GM12873 (cell line): ENCODE measurements around the gene KEL.

Source experiments
- TF ChIP-seq, protein P1 (sequence below): IDR thresholded peaks from 2 replicates; pipeline ENCODE4 v1.5.1; 2012; ENCODE audit warnings: low read depth, mild to moderate bottlenecking, moderate library complexity, low read length, control low read depth; ENCODE audit not compliant: insufficient read depth; ENCODE audit errors: missing control alignments

Gene KEL

DNA sequence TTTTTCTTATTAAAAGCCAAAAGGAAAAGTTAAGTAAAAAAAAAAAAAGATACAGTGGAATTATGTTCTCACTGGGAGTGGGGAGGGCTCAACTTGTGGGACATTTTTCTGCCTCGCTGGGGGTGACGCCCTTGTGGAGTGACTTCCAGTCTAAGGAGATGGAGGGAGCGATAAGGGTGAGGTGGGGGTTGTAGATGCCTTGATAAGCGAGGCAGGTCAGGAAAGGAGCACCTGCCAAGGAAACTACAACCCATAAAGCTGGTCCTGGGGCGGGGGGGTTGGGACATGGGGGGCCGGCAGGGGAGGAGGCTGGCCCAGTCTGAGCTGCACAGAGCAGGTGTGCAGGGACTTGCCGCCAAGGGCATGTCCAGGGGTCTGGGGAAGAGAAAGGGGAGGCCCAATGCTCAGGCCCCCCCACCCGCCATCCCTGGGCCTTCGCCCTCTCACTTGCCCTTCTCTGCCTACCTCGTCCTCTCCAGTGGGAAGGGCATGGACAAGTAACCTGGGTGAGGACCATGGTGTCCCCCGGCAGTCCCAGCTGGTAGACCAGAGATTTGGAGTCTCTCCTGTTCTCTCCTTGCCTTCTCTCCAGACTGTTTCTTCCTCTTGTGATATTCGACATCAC is 26.1 kb downstream of the KEL start:
- TF ChIP-seq, protein P1, sequence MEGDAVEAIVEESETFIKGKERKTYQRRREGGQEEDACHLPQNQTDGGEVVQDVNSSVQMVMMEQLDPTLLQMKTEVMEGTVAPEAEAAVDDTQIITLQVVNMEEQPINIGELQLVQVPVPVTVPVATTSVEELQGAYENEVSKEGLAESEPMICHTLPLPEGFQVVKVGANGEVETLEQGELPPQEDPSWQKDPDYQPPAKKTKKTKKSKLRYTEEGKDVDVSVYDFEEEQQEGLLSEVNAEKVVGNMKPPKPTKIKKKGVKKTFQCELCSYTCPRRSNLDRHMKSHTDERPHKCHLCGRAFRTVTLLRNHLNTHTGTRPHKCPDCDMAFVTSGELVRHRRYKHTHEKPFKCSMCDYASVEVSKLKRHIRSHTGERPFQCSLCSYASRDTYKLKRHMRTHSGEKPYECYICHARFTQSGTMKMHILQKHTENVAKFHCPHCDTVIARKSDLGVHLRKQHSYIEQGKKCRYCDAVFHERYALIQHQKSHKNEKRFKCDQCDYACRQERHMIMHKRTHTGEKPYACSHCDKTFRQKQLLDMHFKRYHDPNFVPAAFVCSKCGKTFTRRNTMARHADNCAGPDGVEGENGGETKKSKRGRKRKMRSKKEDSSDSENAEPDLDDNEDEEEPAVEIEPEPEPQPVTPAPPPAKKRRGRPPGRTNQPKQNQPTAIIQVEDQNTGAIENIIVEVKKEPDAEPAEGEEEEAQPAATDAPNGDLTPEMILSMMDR, result no peak

DNA sequence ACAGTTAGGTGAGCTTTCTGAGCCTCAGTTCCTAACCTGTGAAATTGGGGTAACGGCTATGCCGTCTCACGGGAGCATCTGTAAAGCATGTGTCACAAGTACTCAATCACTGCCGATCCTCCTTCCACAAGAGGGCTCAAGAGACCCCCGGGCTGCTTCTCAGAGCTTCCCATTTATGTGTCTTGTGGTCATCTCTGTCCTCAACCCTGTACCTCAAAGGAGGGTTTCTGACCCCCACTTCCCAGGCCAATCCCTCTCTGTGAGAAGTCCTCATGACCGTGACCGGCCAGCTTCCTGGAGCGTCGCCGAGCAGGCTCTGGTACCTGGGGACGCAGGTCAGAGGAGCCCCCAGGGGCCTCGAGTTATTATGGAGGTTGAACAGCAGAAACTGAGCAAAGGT is 28.1 kb downstream of the KEL start:
- TF ChIP-seq, protein P1, result no peak

DNA sequence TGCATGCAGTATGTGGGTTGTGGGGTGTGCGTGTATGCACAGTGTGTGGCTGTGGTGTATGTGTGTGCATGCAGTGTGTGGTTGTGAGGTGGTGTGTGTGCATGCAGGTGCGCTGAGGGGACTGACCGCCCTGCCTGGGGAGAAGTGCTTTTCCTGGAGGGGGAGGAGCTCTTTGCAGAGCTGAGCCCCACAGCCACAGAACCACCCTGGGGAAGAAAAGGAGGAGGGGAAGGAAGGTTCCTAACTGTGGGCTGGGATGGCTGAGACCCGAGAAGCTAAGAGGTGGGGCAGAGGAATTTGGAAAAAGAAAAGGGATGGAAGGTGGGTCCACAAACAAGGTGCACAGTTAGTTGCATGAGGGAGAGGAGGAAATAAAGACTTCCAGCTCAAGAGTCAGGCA is 28.5 kb downstream of the KEL start, which contains the start of gene TRPV5:
TRPV5 (minus strand) TSS at position 123 of the 400 bp plus-strand sequence. CDS start 287 bp downstream, outside the sequence.
- TF ChIP-seq, protein P1, result no peak

DNA sequence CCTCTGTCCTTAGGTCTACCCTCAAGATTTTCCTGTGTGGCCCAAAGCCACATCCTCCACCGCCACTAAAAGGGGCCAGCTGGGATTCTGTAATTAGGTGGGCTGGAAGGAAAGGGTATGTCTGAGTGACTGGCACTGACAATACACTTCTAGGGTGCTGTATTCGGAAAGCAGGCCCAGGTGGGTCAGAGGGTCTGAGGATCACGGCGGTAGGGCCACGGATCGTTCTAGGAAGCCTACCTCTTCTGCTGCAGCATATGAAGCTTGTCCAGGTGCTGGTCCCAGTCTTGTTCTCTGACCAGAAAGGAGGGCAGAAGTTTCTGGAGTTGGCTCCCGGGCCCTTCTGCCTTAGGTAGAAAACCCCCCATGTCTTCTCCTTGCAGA is 29.1 kb downstream of the KEL start:
- TF ChIP-seq, protein P1, result no peak

DNA sequence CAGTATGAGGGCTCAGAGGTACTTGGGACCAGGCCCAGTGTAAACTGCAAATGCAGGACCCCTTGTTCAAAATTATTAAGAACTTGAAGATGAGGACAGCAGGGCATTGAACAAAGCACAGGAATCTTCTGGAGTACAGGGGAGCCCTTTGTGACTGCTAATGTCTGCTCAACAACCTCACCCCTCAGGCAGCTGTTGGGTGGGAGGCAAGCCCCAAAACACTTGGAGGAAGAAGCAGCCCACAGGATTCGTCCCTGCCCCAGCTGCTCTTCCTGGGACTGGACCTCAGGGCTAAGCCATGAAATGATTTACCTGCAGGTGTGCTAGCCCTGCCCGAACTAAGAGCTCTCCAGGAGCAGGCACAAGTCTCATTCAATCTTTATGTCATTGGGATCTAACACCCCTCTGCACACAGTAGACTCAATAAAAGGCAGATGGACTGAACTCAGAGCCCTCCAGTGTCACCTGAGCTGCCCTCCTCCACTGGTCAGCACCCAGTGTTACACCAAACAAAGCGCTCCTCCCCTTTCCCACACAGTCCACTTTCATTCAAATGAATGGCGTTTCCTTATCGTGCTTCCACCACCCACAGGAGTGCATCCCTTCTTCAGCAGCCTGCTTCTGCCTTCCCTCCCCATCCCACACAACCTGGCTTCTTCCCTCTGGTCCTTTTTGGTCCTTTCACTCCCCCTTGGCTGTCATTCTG is 29.6 kb downstream of the KEL start:
- TF ChIP-seq, protein P1, result no peak

DNA sequence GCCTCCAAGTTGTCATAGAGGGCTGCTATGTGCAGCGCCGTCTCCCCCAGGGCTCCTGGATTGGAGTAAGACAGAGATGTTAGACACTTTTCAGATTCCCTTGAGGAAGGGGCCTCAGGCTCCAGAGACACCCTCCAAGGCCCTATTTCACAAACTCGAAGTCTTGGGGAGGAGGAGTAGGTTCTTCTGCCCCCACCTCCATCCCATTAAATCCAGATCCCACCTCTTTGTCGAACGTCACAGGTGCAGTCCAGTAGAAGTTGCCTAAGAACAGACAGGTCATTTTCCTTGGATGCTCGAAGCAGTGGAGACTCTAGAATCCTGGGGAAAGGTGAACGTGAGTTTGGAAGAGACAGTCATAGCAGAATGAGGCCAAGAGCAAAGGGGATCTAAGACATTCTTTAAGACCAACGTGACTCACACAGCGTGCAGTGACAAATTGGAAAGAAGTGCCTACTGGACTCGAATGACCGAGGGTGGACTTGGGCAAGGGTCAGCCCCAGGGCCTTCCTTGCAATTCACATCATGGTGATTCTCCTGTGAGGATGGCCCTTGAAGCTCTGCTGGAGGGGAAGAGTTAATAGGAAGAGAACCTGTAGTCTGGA is 31.9 kb downstream of the KEL start:
- TF ChIP-seq, protein P1, result no peak

DNA sequence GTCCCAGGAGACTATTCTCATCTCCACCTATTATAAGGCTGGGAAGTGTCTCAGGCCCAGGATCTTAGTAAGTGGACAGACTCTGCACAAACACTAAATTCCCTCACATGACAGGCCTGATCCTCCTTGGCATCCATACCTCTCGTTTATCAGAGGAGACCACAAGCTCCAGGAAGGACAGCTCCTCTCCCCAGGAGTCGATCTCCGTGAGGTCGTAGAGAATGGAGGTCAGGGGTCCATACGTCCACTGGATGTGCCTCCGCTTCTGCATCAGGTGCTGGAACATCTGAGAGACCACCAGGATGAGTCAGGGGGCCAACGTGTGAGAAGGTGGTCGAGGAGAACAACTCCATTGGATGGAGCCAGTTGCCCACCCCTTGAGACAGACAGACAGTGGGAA is 34.2 kb downstream of the KEL start:
- TF ChIP-seq, protein P1, result no peak
